GM21825 (cell line): ENCODE data around the gene A3GALT2.

Source experiments
- ATAC-seq: cut with Tn5 transposase; IDR thresholded peaks from one replicate; pipeline ENCODE4 v1.9.1; 2021; ENCODE audit warnings: mild to moderate bottlenecking, moderate library complexity; ENCODE audit not compliant: unreplicated experiment

The A3GALT2 gene

GRCh38 chr1:33350611-33351280, 29.8 kb upstream of the A3GALT2 start:
- no peak for ATAC-seq

- ATAC-seq, result peak; percentile 71
Observed at GRCh38 chr1:33349778-33350610, 29.1 kb upstream of the A3GALT2 start.

GRCh38 chr1:33349081-33349759, 28.3 kb upstream of the A3GALT2 start:
- ATAC-seq, result peak; percentile 30

GRCh38 chr1:33348676-33349080, 27.8 kb upstream of the A3GALT2 start:
- ATAC-seq, result no peak

- ATAC-seq, result no peak
Observed at GRCh38 chr1:33348194-33348593, 27.3 kb upstream of the A3GALT2 start.

GRCh38 chr1:33347650-33347992, 26.7 kb upstream of the A3GALT2 start:
- ATAC-seq, result no peak

- no peak for ATAC-seq
Observed at GRCh38 chr1:33346927-33347649, 26.2 kb upstream of the A3GALT2 start.

- ATAC-seq, result no peak
Observed at GRCh38 chr1:33346533-33346926, 25.6 kb upstream of the A3GALT2 start.

- ATAC-seq, result no peak
Observed at GRCh38 chr1:33344896-33345560, 24.1 kb upstream of the A3GALT2 start.

- ATAC-seq, result no peak
Observed at GRCh38 chr1:33343539-33343938, 22.6 kb upstream of the A3GALT2 start.

GRCh38 chr1:33342041-33342723, 21.3 kb upstream of the A3GALT2 start:
- no peak for ATAC-seq

- no peak for ATAC-seq
Observed at GRCh38 chr1:33341190-33341589, 20.3 kb upstream of the A3GALT2 start.

GRCh38 chr1:33339413-33339812, 18.5 kb upstream of the A3GALT2 start:
- no peak for ATAC-seq

GRCh38 chr1:33338440-33339211, 17.7 kb upstream of the A3GALT2 start:
- no peak for ATAC-seq

GRCh38 chr1:33338048-33338439, 17.1 kb upstream of the A3GALT2 start:
- ATAC-seq, result no peak

GRCh38 chr1:33337441-33337840, 16.5 kb upstream of the A3GALT2 start:
- ATAC-seq, result no peak

GRCh38 chr1:33336580-33336979, 15.7 kb upstream of the A3GALT2 start:
- ATAC-seq, result no peak

GRCh38 chr1:33335020-33335419, 14.1 kb upstream of the A3GALT2 start:
- ATAC-seq, result no peak

GRCh38 chr1:33334081-33334552, 13.2 kb upstream of the A3GALT2 start:
- ATAC-seq, result no peak
